WTC11 (cell line): Measurements from ENCODE around the gene TMEM120A. TPM values are rescaled to one million over a fixed set of nuclear protein-coding genes. Genes with fewer than 3 reads are reported as not detected.

Experiments
- ATAC-seq: fragments of 200-7000 bp; cut with Tn5 transposase; 2 replicates; pipeline ENCODE4 v1.10.0; 2021; ENCODE audit warnings: mild to moderate bottlenecking, moderate library complexity
- CTCF ChIA-PET: fragments of 300-600 bp; sonication (Branson Sonifier 250); formaldehyde crosslinking; loops from one replicate; lab custom pipeline; 2021; ENCODE audit warnings: antibody characterized with exemption; lab: Charles Lee
- POLR2A ChIA-PET: fragments of 350-600 bp; sonication (Branson Sonifier 250); formaldehyde crosslinking; loops from one replicate; lab custom pipeline; 2021; ENCODE audit warnings: antibody characterized with exemption; lab: Charles Lee
- DNase-seq: peaks from one replicate; pipeline ENCODE4 v3.0.0; 2021; ENCODE audit warnings: low spot score
- H3K27ac Mint-ChIP-seq: 2 replicates; pipeline ENCODE4 v1.8.0; 2021; ENCODE audit warnings: mixed read lengths
- H3K27me3 Mint-ChIP-seq: 2 replicates; pipeline ENCODE4 v1.8.0; 2021; ENCODE audit warnings: low read depth, mild to moderate bottlenecking, moderate library complexity, mixed read lengths
- H3K36me3 Mint-ChIP-seq: 2 replicates; pipeline ENCODE4 v1.8.0; 2021; ENCODE audit warnings: mixed read lengths
- H3K4me1 Mint-ChIP-seq: 2 replicates; pipeline ENCODE4 v1.8.0; 2022; ENCODE audit warnings: mixed read lengths
- H3K4me3 Mint-ChIP-seq: 2 replicates; pipeline ENCODE4 v1.8.0; 2021; ENCODE audit warnings: mild to moderate bottlenecking, moderate library complexity, mixed read lengths
- H3K9me3 Mint-ChIP-seq: 2 replicates; pipeline ENCODE4 v1.8.0; 2021; ENCODE audit warnings: mixed read lengths
- GABPB1 ChIP-seq: sonication (generic); formaldehyde crosslinking; IDR thresholded peaks from 2 replicates; pipeline ENCODE4 v1.8.1; 2023; ENCODE audit warnings: mild to moderate bottlenecking, missing genetic modification reagents
- JUN ChIP-seq: sonication (generic); formaldehyde crosslinking; IDR thresholded peaks from 2 replicates; pipeline ENCODE4 v1.8.0; 2023; ENCODE audit warnings: mild to moderate bottlenecking, missing genetic modification reagents
- NFE2L1 ChIP-seq: sonication (generic); formaldehyde crosslinking; IDR thresholded peaks from 2 replicates; pipeline ENCODE4 v1.8.1; 2023; ENCODE audit warnings: missing genetic modification reagents
- NR3C1 ChIP-seq: sonication (generic); formaldehyde crosslinking; conservative IDR thresholded peaks from 2 replicates; pipeline ENCODE4 v1.8.1; 2023; ENCODE audit warnings: low read depth, mild to moderate bottlenecking, missing genetic modification reagents
- SOX15 ChIP-seq: fragments of 250-450 bp; sonication (Bioruptor Pico); IDR thresholded peaks from 2 replicates; pipeline ENCODE4 v1.9.0; 2021; ENCODE audit warnings: mild to moderate bottlenecking
- ZNF121 ChIP-seq: sonication (generic); formaldehyde crosslinking; IDR thresholded peaks from 2 replicates; pipeline ENCODE4 v1.8.0; 2023; ENCODE audit warnings: missing genetic modification reagents
- ZNF138 ChIP-seq: sonication (generic); formaldehyde crosslinking; conservative IDR thresholded peaks from 2 replicates; pipeline ENCODE4 v1.8.1; 2022; ENCODE audit warnings: mild to moderate bottlenecking, moderate library complexity, missing genetic modification reagents
- ZNF232 ChIP-seq: sonication (generic); formaldehyde crosslinking; IDR thresholded peaks from 2 replicates; pipeline ENCODE4 v1.8.0; 2022; ENCODE audit warnings: mild to moderate bottlenecking, missing genetic modification reagents
- total RNA-seq: library from RNA; stranded (reverse); gene quantifications from 3 replicates; pipeline ENCODE4 v1.2.3, GENCODE V29; 2021
- TF ChIP-seq, protein P1 (sequence below): sonication (generic); formaldehyde crosslinking; IDR thresholded peaks from 2 replicates; pipeline ENCODE4 v1.8.1; 2022; ENCODE audit warnings: missing genetic modification reagents, borderline replicate concordance
- TF ChIP-seq, protein P2 (sequence below): sonication (generic); formaldehyde crosslinking; IDR thresholded peaks from 2 replicates; pipeline ENCODE4 v1.8.1; 2022; ENCODE audit warnings: low read depth, mild to moderate bottlenecking, moderate library complexity, missing genetic modification reagents, borderline replicate concordance
- TF ChIP-seq, protein P3 (sequence below): fragments of 250-450 bp; sonication (Bioruptor Pico); IDR thresholded peaks from 2 replicates; pipeline ENCODE4 v1.8.0; 2021; ENCODE audit warnings: mild to moderate bottlenecking
- TF ChIP-seq, protein P4 (sequence below): sonication (generic); formaldehyde crosslinking; IDR thresholded peaks from 2 replicates; pipeline ENCODE4 v1.8.0; 2022; ENCODE audit warnings: missing genetic modification reagents
- TF ChIP-seq, protein P5 (sequence below): fragments of 250-450 bp; sonication (Bioruptor Pico); IDR thresholded peaks from 2 replicates; pipeline ENCODE4 v1.9.0; 2021; ENCODE audit warnings: mild to moderate bottlenecking
- TF ChIP-seq, protein P6 (sequence below): sonication (generic); formaldehyde crosslinking; IDR thresholded peaks from 2 replicates; pipeline ENCODE4 v1.8.1; 2022; ENCODE audit warnings: mild to moderate bottlenecking, moderate library complexity, missing genetic modification reagents
- TF ChIP-seq, protein P7 (sequence below): sonication (generic); formaldehyde crosslinking; IDR thresholded peaks from 2 replicates; pipeline ENCODE4 v1.8.0; 2022; ENCODE audit warnings: mild to moderate bottlenecking, missing genetic modification reagents
- TF ChIP-seq, protein P8 (sequence below): sonication (generic); formaldehyde crosslinking; IDR thresholded peaks from 2 replicates; pipeline ENCODE4 v1.8.1; 2023; ENCODE audit warnings: mild to moderate bottlenecking, missing genetic modification reagents, moderate library complexity

The TMEM120A gene
- total RNA-seq, 1 experiment from 2014 or later = 21.9 TPM

DNA sequence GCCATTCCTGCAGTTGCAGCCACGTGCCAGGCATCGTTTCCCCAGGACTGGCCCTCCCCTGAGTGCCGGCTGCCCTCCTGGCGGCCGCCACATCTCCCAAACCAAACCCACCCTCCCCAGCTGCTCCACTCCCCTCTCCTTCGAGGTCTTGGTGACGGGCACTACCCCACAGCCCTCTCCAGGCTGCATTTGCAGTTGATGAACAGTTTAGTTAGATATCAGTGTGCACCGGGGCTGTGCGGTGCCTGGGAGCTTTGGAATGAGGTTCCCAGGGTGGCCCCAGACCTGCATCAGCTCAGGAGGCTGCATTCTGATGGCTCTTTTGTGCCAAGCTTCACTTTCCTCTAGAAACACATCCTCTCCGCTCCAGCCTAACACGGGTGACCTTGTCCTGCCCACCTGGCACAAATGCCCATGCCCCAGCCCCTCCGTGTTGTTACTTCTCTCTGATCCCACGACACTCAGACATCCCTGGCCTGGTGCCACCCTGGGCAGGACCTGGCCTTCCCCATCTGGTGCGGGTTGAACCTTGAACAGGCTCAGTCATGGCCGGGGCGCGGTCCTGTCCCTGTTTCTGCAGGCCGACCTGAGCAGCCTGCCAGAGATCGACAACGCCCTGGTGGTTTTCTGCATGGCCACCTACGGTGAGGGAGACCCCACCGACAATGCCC, 14.5 kb downstream of the TMEM120A start:
- H3K9me3 Mint-ChIP-seq = no peaks in the 10 kb centered on the region
- H3K36me3 Mint-ChIP-seq = peaks cover 10% of the 10 kb centered on the region
- POLR2A ChIA-PET = no interaction called here
- TF ChIP-seq NR3C1 (CRISPR knock-in tag) (no peak), ZNF232 (no peak), ZNF138 (no peak), GABPB1 (CRISPR knock-in tag) (no peak), JUN (CRISPR knock-in tag) (no peak)
- TF ChIP-seq, protein P1, sequence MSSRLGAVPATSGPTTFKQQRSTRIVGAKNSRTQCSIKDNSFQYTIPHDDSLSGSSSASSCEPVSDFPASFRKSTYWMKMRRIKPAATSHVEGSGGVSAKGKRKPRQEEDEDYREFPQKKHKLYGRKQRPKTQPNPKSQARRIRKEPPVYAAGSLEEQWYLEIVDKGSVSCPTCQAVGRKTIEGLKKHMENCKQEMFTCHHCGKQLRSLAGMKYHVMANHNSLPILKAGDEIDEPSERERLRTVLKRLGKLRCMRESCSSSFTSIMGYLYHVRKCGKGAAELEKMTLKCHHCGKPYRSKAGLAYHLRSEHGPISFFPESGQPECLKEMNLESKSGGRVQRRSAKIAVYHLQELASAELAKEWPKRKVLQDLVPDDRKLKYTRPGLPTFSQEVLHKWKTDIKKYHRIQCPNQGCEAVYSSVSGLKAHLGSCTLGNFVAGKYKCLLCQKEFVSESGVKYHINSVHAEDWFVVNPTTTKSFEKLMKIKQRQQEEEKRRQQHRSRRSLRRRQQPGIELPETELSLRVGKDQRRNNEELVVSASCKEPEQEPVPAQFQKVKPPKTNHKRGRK = no peak
- TF ChIP-seq, protein P2, sequence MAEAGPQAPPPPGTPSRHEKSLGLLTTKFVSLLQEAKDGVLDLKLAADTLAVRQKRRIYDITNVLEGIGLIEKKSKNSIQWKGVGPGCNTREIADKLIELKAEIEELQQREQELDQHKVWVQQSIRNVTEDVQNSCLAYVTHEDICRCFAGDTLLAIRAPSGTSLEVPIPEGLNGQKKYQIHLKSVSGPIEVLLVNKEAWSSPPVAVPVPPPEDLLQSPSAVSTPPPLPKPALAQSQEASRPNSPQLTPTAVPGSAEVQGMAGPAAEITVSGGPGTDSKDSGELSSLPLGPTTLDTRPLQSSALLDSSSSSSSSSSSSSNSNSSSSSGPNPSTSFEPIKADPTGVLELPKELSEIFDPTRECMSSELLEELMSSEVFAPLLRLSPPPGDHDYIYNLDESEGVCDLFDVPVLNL = no peak
- TF ChIP-seq, protein P3, sequence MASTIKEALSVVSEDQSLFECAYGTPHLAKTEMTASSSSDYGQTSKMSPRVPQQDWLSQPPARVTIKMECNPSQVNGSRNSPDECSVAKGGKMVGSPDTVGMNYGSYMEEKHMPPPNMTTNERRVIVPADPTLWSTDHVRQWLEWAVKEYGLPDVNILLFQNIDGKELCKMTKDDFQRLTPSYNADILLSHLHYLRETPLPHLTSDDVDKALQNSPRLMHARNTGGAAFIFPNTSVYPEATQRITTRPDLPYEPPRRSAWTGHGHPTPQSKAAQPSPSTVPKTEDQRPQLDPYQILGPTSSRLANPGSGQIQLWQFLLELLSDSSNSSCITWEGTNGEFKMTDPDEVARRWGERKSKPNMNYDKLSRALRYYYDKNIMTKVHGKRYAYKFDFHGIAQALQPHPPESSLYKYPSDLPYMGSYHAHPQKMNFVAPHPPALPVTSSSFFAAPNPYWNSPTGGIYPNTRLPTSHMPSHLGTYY = no peak
- TF ChIP-seq, protein P4, sequence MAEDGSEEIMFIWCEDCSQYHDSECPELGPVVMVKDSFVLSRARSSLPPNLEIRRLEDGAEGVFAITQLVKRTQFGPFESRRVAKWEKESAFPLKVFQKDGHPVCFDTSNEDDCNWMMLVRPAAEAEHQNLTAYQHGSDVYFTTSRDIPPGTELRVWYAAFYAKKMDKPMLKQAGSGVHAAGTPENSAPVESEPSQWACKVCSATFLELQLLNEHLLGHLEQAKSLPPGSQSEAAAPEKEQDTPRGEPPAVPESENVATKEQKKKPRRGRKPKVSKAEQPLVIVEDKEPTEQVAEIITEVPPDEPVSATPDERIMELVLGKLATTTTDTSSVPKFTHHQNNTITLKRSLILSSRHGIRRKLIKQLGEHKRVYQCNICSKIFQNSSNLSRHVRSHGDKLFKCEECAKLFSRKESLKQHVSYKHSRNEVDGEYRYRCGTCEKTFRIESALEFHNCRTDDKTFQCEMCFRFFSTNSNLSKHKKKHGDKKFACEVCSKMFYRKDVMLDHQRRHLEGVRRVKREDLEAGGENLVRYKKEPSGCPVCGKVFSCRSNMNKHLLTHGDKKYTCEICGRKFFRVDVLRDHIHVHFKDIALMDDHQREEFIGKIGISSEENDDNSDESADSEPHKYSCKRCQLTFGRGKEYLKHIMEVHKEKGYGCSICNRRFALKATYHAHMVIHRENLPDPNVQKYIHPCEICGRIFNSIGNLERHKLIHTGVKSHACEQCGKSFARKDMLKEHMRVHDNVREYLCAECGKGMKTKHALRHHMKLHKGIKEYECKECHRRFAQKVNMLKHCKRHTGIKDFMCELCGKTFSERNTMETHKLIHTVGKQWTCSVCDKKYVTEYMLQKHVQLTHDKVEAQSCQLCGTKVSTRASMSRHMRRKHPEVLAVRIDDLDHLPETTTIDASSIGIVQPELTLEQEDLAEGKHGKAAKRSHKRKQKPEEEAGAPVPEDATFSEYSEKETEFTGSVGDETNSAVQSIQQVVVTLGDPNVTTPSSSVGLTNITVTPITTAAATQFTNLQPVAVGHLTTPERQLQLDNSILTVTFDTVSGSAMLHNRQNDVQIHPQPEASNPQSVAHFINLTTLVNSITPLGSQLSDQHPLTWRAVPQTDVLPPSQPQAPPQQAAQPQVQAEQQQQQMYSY (CRISPR knock-in tag) = no peak
- TF ChIP-seq, protein P5, sequence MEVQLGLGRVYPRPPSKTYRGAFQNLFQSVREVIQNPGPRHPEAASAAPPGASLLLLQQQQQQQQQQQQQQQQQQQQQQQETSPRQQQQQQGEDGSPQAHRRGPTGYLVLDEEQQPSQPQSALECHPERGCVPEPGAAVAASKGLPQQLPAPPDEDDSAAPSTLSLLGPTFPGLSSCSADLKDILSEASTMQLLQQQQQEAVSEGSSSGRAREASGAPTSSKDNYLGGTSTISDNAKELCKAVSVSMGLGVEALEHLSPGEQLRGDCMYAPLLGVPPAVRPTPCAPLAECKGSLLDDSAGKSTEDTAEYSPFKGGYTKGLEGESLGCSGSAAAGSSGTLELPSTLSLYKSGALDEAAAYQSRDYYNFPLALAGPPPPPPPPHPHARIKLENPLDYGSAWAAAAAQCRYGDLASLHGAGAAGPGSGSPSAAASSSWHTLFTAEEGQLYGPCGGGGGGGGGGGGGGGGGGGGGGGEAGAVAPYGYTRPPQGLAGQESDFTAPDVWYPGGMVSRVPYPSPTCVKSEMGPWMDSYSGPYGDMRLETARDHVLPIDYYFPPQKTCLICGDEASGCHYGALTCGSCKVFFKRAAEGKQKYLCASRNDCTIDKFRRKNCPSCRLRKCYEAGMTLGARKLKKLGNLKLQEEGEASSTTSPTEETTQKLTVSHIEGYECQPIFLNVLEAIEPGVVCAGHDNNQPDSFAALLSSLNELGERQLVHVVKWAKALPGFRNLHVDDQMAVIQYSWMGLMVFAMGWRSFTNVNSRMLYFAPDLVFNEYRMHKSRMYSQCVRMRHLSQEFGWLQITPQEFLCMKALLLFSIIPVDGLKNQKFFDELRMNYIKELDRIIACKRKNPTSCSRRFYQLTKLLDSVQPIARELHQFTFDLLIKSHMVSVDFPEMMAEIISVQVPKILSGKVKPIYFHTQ (CRISPR knock-in tag) = no peak
- TF ChIP-seq, protein P6, sequence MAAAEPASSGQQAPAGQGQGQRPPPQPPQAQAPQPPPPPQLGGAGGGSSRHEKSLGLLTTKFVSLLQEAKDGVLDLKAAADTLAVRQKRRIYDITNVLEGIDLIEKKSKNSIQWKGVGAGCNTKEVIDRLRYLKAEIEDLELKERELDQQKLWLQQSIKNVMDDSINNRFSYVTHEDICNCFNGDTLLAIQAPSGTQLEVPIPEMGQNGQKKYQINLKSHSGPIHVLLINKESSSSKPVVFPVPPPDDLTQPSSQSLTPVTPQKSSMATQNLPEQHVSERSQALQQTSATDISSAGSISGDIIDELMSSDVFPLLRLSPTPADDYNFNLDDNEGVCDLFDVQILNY (CRISPR knock-in tag) = no peak
- TF ChIP-seq, all 79 proteins: peak for 0
- no peak for DNase-seq
- Mint-ChIP-seq H3K27me3 (no peaks in the 10 kb centered on the region), H3K4me1 (no peaks in the 10 kb centered on the region), H3K4me3 (no peak overlapping the region), H3K27ac (peak overlapping the region; percentile 60)
- CTCF ChIA-PET = no interaction called here
- no peak for ATAC-seq

DNA sequence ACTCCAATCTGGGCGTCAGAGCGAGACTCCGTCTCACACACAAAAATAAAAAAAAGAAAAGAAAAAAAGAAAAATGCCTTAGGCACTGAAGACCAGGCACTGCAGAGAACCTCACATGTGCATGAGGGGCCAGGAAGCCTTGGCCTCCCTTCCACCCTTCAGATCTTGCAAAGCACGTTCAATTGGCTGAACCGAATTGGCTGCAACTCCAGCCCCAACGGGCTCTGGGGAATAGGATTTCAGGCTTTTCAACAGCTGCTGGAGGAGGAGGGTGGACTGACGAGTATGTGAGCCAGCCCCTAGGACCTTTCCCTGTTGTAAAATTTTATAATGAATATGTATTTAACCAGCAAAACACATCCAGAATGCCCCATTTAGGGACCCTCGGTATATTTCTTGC, 16.7 kb downstream of the TMEM120A start:
- ATAC-seq (no peak), DNase-seq (no peak)
- H3K27ac Mint-ChIP-seq = no peak overlapping the region
- H3K36me3 Mint-ChIP-seq = peaks cover 26% of the 10 kb centered on the region
- CTCF ChIA-PET = no interaction called here
- H3K27me3 Mint-ChIP-seq = no peaks in the 10 kb centered on the region
- POLR2A ChIA-PET = no interaction called here
- TF ChIP-seq ZNF121 (CRISPR knock-in tag) (no peak), SOX15 (CRISPR knock-in tag) (no peak), NFE2L1 (CRISPR knock-in tag) (no peak)
- TF ChIP-seq, protein P7, sequence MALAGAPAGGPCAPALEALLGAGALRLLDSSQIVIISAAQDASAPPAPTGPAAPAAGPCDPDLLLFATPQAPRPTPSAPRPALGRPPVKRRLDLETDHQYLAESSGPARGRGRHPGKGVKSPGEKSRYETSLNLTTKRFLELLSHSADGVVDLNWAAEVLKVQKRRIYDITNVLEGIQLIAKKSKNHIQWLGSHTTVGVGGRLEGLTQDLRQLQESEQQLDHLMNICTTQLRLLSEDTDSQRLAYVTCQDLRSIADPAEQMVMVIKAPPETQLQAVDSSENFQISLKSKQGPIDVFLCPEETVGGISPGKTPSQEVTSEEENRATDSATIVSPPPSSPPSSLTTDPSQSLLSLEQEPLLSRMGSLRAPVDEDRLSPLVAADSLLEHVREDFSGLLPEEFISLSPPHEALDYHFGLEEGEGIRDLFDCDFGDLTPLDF (CRISPR knock-in tag) = no peak
- TF ChIP-seq, protein P8, sequence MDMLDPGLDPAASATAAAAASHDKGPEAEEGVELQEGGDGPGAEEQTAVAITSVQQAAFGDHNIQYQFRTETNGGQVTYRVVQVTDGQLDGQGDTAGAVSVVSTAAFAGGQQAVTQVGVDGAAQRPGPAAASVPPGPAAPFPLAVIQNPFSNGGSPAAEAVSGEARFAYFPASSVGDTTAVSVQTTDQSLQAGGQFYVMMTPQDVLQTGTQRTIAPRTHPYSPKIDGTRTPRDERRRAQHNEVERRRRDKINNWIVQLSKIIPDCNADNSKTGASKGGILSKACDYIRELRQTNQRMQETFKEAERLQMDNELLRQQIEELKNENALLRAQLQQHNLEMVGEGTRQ (CRISPR knock-in tag) = no peak
- no peaks in the 10 kb centered on the region for H3K9me3 Mint-ChIP-seq
- no peaks in the 10 kb centered on the region for H3K4me1 Mint-ChIP-seq
- H3K4me3 Mint-ChIP-seq = no peak overlapping the region
